HUES48 (cell line): ENCODE measurements around the gene TRPV5.
"Not testable (repeated sequence)": the region's sequence is repeated elsewhere in the genome, so short reads cannot be mapped to it uniquely, and the experiment has no call there.

Experiments used
- H3K27ac ChIP-seq: one replicate; pipeline ENCODE4 v1.7.0; 2013; ENCODE audit warnings: low read depth, low read length, inconsistent platforms
- H3K27me3 ChIP-seq: 2 replicates; pipeline ENCODE4 v1.6.1; 2013; ENCODE audit warnings: mild to moderate bottlenecking, low read length; ENCODE audit not compliant: control insufficient read depth, insufficient read depth
- H3K36me3 ChIP-seq: 2 replicates; pipeline ENCODE4 v1.6.1; 2013; ENCODE audit warnings: low read length; ENCODE audit not compliant: control insufficient read depth, insufficient read depth
- H3K4me1 ChIP-seq: 2 replicates; pipeline ENCODE4 v1.6.1; 2013; ENCODE audit warnings: mild to moderate bottlenecking, low read length; ENCODE audit not compliant: control insufficient read depth, insufficient read depth
- H3K4me3 ChIP-seq: 2 replicates; pipeline ENCODE4 v1.5.1; 2013; ENCODE audit warnings: mild to moderate bottlenecking, low read depth, low read length
- H3K9ac ChIP-seq: 2 replicates; pipeline ENCODE4 v1.6.1; 2013; ENCODE audit warnings: mild to moderate bottlenecking, low read depth, low read length, moderate library complexity
- H3K9me3 ChIP-seq: 2 replicates; pipeline ENCODE4 v1.6.1; 2013; ENCODE audit warnings: low read length; ENCODE audit not compliant: control insufficient read depth, insufficient read depth

The TRPV5 gene

DNA sequence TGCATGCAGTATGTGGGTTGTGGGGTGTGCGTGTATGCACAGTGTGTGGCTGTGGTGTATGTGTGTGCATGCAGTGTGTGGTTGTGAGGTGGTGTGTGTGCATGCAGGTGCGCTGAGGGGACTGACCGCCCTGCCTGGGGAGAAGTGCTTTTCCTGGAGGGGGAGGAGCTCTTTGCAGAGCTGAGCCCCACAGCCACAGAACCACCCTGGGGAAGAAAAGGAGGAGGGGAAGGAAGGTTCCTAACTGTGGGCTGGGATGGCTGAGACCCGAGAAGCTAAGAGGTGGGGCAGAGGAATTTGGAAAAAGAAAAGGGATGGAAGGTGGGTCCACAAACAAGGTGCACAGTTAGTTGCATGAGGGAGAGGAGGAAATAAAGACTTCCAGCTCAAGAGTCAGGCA, at the start of gene TRPV5:
TSS of gene TRPV5 (minus strand) at position 123 of the 400 bp plus-strand sequence. CDS start 287 bp downstream, outside the sequence.
- Histone ChIP-seq H3K27me3 (no peaks in the 10 kb centered on the region), H3K36me3 (no peaks in the 10 kb centered on the region), H3K9me3 (no peaks in the 10 kb centered on the region), H3K27ac (no peak within 1 kb of the TSS), H3K4me3 (no peak within 1 kb of the TSS), H3K4me1 (no peaks in the 10 kb centered on the region; the same call in 1 of the 2 replicates), H3K9ac (no peak within 1 kb of the TSS)

DNA sequence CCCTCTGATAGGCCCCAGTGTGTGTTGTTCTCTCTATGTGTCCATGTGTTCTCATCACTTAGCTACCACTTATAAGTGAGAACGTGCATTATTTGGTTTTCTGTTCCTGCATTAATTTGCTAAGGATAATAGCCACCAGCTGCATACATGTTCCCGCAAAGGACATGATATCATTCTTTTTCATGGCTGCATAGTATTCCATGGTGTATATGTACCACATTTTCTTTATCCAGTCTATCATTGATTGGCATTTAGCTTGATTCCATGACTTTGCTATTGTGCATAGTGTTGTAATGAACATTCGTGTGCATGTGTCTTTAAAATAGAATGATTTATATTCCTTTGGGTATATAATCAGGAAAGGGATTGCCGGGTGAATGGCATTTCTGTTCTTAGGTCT, 44.9 kb upstream of the TRPV5 start:
- H3K4me1 ChIP-seq, H3K27me3 ChIP-seq, H3K36me3 ChIP-seq, H3K27ac ChIP-seq, H3K9me3 ChIP-seq, H3K9ac ChIP-seq, H3K4me3 ChIP-seq: not testable (repeated sequence)

DNA sequence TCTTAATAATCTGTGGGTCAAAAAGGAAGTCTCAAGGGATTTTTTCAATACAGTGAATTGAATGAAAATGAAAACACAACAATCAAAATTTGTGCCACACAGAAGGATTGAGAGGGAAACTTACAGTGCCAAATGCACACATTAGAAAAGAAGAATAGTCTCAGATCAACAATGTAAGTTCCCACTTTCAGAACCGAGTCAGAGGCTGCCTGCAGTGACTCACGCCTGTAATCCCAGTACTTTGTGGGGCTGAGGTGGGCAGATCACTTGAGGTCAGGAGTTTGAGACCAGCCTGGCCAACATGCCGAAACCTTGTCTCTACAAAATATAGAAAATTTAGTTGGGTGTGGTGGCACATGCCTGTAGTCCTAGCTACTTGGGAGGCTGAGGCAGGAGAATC, 41.1 kb upstream of the TRPV5 start:
- Histone ChIP-seq H3K4me1 (no peaks in the 10 kb centered on the region), H3K27ac (no peak overlapping the region), H3K9me3 (no peaks in the 10 kb centered on the region), H3K9ac (no peak overlapping the region), H3K4me3 (no peak overlapping the region), H3K27me3 (no peaks in the 10 kb centered on the region), H3K36me3 (no peaks in the 10 kb centered on the region)

DNA sequence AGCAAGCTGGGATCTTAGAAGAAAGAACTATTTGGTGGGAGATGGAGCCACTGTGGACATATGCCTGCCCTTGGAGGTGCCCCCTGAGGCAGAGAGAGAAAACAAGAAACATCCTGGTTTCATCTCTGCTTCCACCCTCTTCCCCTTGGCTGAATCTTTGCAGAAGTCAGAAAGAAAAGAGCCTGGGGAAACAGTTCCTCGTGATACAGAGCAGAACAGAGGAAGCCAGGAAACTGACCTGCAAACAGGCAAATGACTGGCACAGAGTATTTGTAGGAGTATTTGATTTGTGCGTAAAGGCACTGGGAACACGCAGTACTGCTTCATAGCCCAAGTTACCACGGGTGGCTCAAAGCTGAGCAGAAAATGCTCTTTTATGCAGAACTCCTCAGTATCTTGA, 35.6 kb upstream of the TRPV5 start:
- Histone ChIP-seq H3K4me1 (no peaks in the 10 kb centered on the region), H3K9ac (no peak overlapping the region), H3K27me3 (no peaks in the 10 kb centered on the region), H3K4me3 (no peak overlapping the region), H3K27ac (no peak overlapping the region), H3K36me3 (no peaks in the 10 kb centered on the region), H3K9me3 (no peaks in the 10 kb centered on the region)

DNA sequence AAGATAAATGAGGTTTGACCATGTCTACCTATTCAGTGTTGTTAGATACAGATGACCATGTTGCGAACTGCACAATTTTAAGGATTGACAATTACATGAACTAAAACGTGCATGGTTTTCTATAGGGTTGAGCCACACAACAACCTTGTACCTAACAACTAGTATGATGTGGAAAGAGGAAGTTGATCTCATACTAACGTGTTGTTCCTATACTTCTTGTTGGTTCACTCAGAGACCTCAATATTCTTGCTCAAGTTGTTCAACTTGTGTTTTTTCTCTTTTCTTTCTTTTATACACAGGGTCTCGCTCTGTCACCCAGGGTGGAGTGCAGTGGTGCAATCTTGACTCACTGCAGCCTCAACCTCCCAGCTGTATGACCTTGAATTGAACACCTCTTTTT, 34.7 kb upstream of the TRPV5 start:
- H3K27ac ChIP-seq, result no peak overlapping the region
- no peak overlapping the region for H3K9ac ChIP-seq
- H3K36me3 ChIP-seq, result no peaks in the 10 kb centered on the region
- H3K9me3 ChIP-seq, result no peaks in the 10 kb centered on the region
- H3K27me3 ChIP-seq, result no peaks in the 10 kb centered on the region
- no peak overlapping the region for H3K4me3 ChIP-seq
- 0 out of 2 replicates have a peak, but pooled peaks cover 1% of the 10 kb centered on the region for H3K4me1 ChIP-seq

DNA sequence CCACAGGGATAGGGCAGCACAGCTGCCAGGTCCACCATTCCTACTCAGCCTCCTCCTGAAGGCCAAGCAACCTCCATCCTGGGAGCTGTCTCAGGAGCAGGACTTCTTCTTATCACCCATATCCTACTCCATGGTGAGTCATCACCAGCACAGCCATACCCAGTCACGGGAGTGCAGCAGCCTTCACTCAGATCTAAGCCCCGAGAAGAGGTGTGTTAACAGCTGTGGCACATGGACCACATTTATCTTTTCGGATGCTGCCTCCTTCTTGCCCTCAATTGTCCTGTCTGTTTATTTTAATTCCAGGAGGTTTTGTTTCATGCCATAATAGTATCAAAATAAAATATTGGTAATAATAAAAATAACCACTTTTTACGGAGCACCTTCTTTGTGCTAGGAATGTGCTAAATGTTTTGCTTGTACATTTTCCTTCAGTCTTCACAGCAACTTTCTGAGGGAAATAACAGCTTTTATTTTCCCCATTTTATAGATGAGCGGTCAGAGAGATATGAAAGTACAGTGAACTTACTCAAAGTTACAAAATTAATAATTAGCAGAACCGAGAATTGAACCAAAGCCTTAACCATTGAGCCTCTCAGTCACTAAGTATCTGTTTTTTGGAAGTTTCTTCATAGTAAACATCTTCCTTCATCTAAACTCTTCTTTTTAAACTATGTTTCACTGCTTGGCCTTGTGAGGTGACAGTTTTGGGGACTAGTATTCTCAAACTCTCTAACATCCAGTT, 31.1 kb upstream of the TRPV5 start:
- H3K9ac ChIP-seq, result no peak overlapping the region
- no peaks in the 10 kb centered on the region for H3K9me3 ChIP-seq
- H3K27ac ChIP-seq, result no peak overlapping the region
- H3K4me3 ChIP-seq, result no peak overlapping the region
- no peaks in the 10 kb centered on the region for H3K36me3 ChIP-seq
- H3K27me3 ChIP-seq, result no peaks in the 10 kb centered on the region
- H3K4me1 ChIP-seq, result peaks cover 19% of the 10 kb centered on the region; the same call in 1 of the 2 replicates

DNA sequence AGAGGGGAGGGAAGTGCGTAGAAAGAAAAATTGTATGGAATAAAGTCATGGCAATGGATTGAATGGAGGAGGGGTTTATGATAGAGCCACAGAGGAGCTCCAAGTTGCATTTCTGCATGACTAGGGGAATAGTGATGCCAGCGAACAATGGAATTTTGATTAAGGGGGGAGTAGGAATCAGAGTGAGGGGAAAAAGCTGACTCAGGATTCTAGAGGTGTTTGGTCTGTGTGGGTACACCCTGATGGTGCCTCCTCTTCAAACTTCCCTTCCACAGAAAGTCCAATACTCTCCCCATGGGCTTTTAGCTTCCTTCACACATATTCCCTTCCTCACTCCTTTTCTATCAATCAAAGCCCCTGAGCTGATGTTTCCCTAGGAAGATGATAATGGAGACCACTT, 30.4 kb upstream of the TRPV5 start:
- H3K36me3 ChIP-seq, result no peaks in the 10 kb centered on the region
- no peaks in the 10 kb centered on the region for H3K27me3 ChIP-seq
- no peak overlapping the region for H3K4me3 ChIP-seq
- no peak overlapping the region for H3K9ac ChIP-seq
- no peaks in the 10 kb centered on the region for H3K9me3 ChIP-seq
- peaks cover 22% of the 10 kb centered on the region for H3K4me1 ChIP-seq
- H3K27ac ChIP-seq, result no peak overlapping the region

DNA sequence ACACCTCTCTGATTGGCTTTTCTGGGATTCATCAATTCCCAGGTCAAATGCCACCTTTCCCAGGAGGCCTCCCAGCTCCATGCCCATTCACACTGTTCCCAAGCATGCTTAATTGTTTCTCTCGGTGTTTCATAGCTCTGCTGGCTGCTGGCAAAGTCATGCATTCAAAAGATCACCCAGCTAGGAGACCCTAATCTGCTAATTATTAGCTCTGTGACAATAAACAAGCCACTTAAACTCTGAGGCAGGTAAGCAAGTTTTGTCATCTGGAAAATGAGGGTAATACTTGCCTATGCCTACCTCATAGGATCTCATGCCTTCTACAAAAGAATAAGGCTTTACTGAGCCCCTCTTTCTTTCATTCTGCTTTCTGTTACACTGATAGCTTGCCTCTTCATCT, 29.4 kb upstream of the TRPV5 start:
- Histone ChIP-seq H3K4me3 (no peak overlapping the region), H3K27me3 (no peaks in the 10 kb centered on the region), H3K4me1 (peaks cover 33% of the 10 kb centered on the region), H3K9ac (no peak overlapping the region), H3K9me3 (no peaks in the 10 kb centered on the region), H3K27ac (no peak overlapping the region), H3K36me3 (no peaks in the 10 kb centered on the region)

DNA sequence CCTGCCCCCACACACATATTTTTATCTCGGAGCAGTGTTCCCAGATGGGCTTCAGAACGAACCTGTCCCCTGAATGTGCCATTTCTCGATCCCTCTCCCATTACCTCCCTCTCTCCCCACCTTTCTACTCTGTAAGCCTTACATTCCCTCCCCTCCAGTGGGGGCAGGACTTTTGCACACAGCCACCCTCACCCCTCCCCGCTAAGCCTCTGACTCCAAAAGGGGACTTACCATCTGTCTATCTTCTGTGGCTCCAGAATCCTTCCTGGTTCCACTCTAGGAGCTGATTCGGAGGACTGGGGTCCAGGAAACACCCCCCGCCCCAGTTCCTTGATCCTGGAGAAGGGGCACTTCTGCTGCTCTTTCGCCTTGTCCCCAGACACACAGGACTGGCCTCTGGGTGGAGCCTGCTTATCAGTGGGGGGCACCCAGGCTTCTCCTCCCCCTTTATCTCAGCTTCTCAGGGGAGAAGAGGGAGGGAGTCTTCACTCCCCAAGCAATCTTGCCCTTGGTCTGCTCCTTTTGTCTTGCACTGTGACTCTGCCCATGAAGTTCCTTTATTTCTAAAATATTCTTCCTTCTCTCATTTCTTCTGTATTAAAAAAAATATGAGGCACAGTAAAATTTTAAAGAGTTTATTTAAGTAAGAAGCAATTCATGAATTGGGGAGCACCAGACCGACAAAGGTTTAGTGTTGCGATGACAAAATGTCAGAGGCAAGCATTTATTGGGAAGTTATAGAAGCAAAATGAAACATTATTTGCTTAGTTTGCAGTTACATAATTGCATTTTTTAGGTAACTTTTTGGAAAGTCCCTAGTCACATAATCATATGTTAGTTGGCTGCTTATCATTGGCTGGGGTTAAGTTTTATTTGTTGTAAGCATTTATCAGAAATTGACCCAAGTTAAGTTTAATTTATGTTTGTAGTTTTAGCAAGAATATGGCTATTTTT, 28.7 kb upstream of the TRPV5 start, which contains the start of gene KEL:
TSS of gene KEL (minus strand) at position 391 of the 954 bp plus-strand sequence. CDS start at position 234, 157 bp downstream.
- H3K9ac ChIP-seq, result no peak within 1 kb of the TSS
- H3K36me3 ChIP-seq, result no peaks in the 10 kb centered on the region
- H3K4me3 ChIP-seq, result no peak within 1 kb of the TSS
- H3K9me3 ChIP-seq, result no peaks in the 10 kb centered on the region
- H3K27ac ChIP-seq, result peak within 1 kb of the TSS; percentile 1
- peaks cover 40% of the 10 kb centered on the region for H3K4me1 ChIP-seq
- no peaks in the 10 kb centered on the region for H3K27me3 ChIP-seq

DNA sequence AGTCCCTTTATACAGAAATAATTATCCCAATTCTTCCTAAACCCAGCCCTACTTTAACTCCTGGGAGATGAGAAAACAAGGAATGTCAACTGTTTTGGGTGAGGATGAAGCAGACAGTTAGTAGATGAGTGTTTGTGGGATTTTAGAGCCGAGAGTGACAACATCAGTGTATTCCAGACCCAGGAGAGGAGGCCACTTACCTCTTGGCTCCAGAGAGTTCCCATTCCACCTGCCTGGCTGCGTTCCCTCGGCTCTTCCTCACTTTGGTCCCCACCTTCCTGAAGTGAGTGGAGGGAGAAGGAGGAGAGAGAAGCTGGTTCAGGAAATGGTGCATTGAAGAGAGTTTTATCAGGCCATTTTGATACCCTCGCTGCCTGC, 28.0 kb upstream of the TRPV5 start:
- H3K4me1 ChIP-seq, result peaks cover 44% of the 10 kb centered on the region
- H3K4me3 ChIP-seq, result no peak overlapping the region
- no peaks in the 10 kb centered on the region for H3K9me3 ChIP-seq
- no peak overlapping the region for H3K27ac ChIP-seq
- no peaks in the 10 kb centered on the region for H3K36me3 ChIP-seq
- no peaks in the 10 kb centered on the region for H3K27me3 ChIP-seq
- H3K9ac ChIP-seq, result no peak overlapping the region

DNA sequence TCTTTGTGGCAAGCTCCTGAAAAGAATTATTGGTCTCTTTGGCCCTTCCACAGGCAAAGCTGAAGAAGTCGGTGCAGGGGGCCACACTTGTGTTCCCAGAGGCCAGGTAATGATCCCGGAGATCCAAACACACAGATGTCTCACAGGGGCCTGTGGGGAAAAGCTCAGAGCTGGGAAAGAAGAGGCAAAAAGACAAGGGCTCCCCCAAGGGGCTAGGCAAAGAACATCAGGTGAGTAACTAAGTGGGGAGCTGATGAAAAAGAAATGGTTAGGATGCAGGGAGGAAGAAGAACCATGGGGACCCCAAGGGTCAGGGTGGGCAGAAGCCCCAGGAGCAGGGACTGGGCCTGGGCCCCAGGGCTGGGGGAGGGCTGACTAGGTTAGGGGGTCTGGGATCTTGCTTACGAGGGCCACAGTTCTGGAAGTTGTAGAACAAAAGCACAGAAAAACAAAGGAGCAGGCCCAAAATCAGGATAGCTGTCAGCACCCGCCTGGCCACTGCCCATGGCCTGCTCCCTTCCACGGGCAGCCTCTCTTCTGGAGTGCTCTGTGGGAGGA, 27.5 kb upstream of the TRPV5 start:
- no peaks in the 10 kb centered on the region for H3K27me3 ChIP-seq
- H3K36me3 ChIP-seq, result no peaks in the 10 kb centered on the region
- H3K4me3 ChIP-seq, result no peak overlapping the region
- H3K27ac ChIP-seq, result no peak overlapping the region
- peaks cover 44% of the 10 kb centered on the region for H3K4me1 ChIP-seq
- H3K9ac ChIP-seq, result no peak overlapping the region
- no peaks in the 10 kb centered on the region for H3K9me3 ChIP-seq
